Spleen (tissue), 7 donors: ENCODE measurements around the gene PASD1.
"Not testable (repeated sequence)": the region's sequence is repeated elsewhere in the genome, so short reads cannot be mapped to it uniquely, and the experiment has no call there.

Experiments
- POLR2A ChIP-seq, 3 donors: fragments of 450-650 bp; IDR thresholded peaks; one replicate each; pipeline ENCODE4 v1.5.1; 2017; ENCODE audit warnings: antibody characterized with exemption in 3 of 3, mild to moderate bottlenecking in 1 of 3
- TF ChIP-seq, protein P1 (sequence below), 11 experiments: fragments of 200-600 bp in 7 of 11; fragments of 450-650 bp in 4 of 11; sonication (generic) in 4 of 11; IDR thresholded peaks in 8 of 11; conservative IDR thresholded peaks in 3 of 11; 1 replicate in 7 of 11; 2 replicates in 4 of 11; pipeline versions ENCODE4 v1.4.0 to v1.8.0; 2016 to 2021; ENCODE audit warnings: antibody characterized with exemption in 11 of 11, inconsistent platforms in 4 of 11, mild to moderate bottlenecking in 1 of 11
- donor health status: DM: no; HTN: no; CAD: no; lungs with moderate emphysema.
- donor health status: DM: no; HTN: no; CAD: no.
- donor health status: DM: no; HTN: no; CAD: no.

DNA sequence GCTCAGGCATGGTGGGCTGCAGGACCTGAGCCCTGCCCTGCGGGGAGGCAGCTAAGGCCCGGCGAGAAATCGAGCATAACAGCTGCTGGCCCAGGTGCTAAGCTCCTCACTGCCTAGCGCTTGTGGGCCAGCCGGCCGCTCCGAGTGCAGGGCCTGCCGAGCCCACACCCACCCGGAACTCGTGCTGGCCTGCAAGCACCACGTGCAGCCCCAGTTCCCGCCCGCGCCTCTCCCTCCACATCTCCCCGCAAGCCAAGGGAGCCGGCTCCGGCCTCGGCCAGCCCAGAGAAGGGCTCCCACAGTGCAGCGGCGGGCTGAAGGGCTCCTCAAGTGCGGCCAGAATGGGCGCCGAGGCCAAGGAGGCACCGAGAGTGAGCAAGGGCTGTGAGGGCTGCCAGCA is 8.2 kb upstream of the PASD1 start:
- not testable (repeated sequence) for TF ChIP-seq POLR2A (IDR thresholded peaks at IDR 0.05)
- TF ChIP-seq, protein P1, sequence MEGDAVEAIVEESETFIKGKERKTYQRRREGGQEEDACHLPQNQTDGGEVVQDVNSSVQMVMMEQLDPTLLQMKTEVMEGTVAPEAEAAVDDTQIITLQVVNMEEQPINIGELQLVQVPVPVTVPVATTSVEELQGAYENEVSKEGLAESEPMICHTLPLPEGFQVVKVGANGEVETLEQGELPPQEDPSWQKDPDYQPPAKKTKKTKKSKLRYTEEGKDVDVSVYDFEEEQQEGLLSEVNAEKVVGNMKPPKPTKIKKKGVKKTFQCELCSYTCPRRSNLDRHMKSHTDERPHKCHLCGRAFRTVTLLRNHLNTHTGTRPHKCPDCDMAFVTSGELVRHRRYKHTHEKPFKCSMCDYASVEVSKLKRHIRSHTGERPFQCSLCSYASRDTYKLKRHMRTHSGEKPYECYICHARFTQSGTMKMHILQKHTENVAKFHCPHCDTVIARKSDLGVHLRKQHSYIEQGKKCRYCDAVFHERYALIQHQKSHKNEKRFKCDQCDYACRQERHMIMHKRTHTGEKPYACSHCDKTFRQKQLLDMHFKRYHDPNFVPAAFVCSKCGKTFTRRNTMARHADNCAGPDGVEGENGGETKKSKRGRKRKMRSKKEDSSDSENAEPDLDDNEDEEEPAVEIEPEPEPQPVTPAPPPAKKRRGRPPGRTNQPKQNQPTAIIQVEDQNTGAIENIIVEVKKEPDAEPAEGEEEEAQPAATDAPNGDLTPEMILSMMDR (IDR thresholded peaks at IDR 0.05 in 8 of 11, conservative IDR thresholded peaks at IDR 0.05 in 3 of 11), result not testable (repeated sequence)
